Inflammatory macrophage treated with lipopolysaccharide for 1 hour (primary cell): Measurements from ENCODE around the gene CRABP2.

Experiments
- DNase-seq, 2 donors: peaks; one replicate each; pipeline ENCODE4 v3.0.0-alpha.2; 2020 to 2022

Gene CRABP2

GRCh38 chr1:156741481-156741983 lies 36.1 kb upstream of the CRABP2 start:
- no peak for DNase-seq

- DNase-seq = peak; percentile 98 to 99
Observed at GRCh38 chr1:156740741-156741480, 35.5 kb upstream of the CRABP2 start, which contains the start of gene MRPL24. Gene MRPL24, minus strand, starts transcription at chr1:156741088. Its CDS starts 2,384 bp downstream, at chr1:156738704.

- DNase-seq = no peak
Observed at GRCh38 chr1:156740237-156740740, 34.9 kb upstream of the CRABP2 start.

- DNase-seq = no peak
Observed at GRCh38 chr1:156738916-156739315, 33.5 kb upstream of the CRABP2 start.

GRCh38 chr1:156738407-156738806 lies 33.0 kb upstream of the CRABP2 start:
- DNase-seq = no peak

GRCh38 chr1:156733989-156734584 lies 28.7 kb upstream of the CRABP2 start:
- no peak for DNase-seq

GRCh38 chr1:156728599-156729462 lies 23.4 kb upstream of the CRABP2 start, which contains the start of gene ISG20L2:
Gene ISG20L2, minus strand, starts transcription at chr1:156728766. Its CDS starts 1,114 bp downstream, at chr1:156727652.
- peak; percentile 98 to 99 for DNase-seq

GRCh38 chr1:156727926-156728598 lies 22.7 kb upstream of the CRABP2 start, which contains the start of gene METTL25B:
Gene METTL25B, plus strand, starts transcription at chr1:156728469. Its CDS starts 636 bp downstream, at chr1:156729105.
- peak in 1 of 2 donors; percentile 75 for DNase-seq

GRCh38 chr1:156727492-156727891 lies 22.1 kb upstream of the CRABP2 start:
- no peak for DNase-seq

GRCh38 chr1:156726549-156727226 lies 21.3 kb upstream of the CRABP2 start:
- DNase-seq = peak; percentile 60 to 79

GRCh38 chr1:156725683-156726280 lies 20.4 kb upstream of the CRABP2 start:
- DNase-seq = peak; percentile 74 to 94

- no peak for DNase-seq
Observed at GRCh38 chr1:156721535-156721934, 16.2 kb upstream of the CRABP2 start.

- DNase-seq = no peak
Observed at GRCh38 chr1:156721131-156721530, 15.7 kb upstream of the CRABP2 start.

GRCh38 chr1:156717351-156717750 lies 12.0 kb upstream of the CRABP2 start:
- DNase-seq = no peak

- no peak for DNase-seq
Observed at GRCh38 chr1:156714830-156715229, 9.4 kb upstream of the CRABP2 start.

GRCh38 chr1:156712626-156713025 lies 7.2 kb upstream of the CRABP2 start:
- no peak for DNase-seq

GRCh38 chr1:156711011-156711817 lies 5.8 kb upstream of the CRABP2 start:
- no peak for DNase-seq

- no peak for DNase-seq
Observed at GRCh38 chr1:156709757-156710489, 4.5 kb upstream of the CRABP2 start.

GRCh38 chr1:156709031-156709430 lies 3.6 kb upstream of the CRABP2 start:
- no peak for DNase-seq
